ENCODE measurements around the gene GAS6. TPM values are rescaled to one million over a fixed set of nuclear protein-coding genes. Genes with fewer than 3 reads are reported as not detected.
"Not testable (repeated sequence)": the region's sequence is repeated elsewhere in the genome, so short reads cannot be mapped to it uniquely, and the experiment has no call there.

The GAS6 gene
- total and polyA plus RNA-seq, 9 of the 15 experiments (the other 6 are each of a cell fraction or from before 2014, with no cell fraction given), result 0.14 to 9.7 (median 4.7) TPM; not detected in 1

- no peak for TF ChIP-seq PYGO2 (tag; IDR thresholded peaks at IDR 0.05)
- TF ChIP-seq MED1 (CRISPR knock-in tag; IDR thresholded peaks at IDR 0.05; ENCODE audit: borderline replicate concordance), result no peak
- TF ChIP-seq, protein P1, sequence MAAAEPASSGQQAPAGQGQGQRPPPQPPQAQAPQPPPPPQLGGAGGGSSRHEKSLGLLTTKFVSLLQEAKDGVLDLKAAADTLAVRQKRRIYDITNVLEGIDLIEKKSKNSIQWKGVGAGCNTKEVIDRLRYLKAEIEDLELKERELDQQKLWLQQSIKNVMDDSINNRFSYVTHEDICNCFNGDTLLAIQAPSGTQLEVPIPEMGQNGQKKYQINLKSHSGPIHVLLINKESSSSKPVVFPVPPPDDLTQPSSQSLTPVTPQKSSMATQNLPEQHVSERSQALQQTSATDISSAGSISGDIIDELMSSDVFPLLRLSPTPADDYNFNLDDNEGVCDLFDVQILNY (CRISPR knock-in tag; IDR thresholded peaks at IDR 0.05), result no peak
- no peak for TF ChIP-seq YY1 (IDR thresholded peaks at IDR 0.05; ENCODE audit: borderline replicate concordance in 1 of 3, control insufficient read depth in 1 of 3, extremely low read depth in 1 of 3, insufficient read depth in 3 of 3, insufficient read length in 1 of 3, insufficient replicate concordance in 2 of 3, low read depth in 1 of 3, low read length in 2 of 3)
- no peak for TF ChIP-seq ETV5 (CRISPR knock-in tag; IDR thresholded peaks at IDR 0.05; ENCODE audit: low read depth)
- TF ChIP-seq HINFP (tag; conservative IDR thresholded peaks at IDR 0.05; ENCODE audit: low read depth), result no peak
Measured at GRCh38 chr13:113869263-113869662, 5.4 kb upstream of the GAS6 start (continued).

DNA sequence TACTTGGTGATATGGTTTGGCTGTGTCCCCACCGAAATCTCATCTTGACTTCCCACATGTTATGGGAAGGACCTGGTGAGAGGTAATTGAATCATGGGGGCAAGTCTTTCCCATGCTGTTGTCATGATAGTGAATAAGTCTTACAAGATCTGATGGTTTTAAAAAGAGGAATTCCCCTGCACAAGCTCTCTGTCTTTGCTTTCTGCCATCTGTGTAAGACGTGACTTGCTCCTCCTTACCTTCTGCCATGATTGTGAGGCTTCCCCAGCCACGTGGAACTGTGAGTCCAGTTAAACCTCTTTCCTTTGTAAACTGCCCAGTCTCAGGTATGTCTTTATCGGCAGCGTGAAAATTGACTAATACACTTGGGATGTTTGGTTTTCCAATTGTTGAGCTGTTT lies 4.0 kb upstream of the GAS6 start:
- DNase-seq (ENCODE audit: extremely low read depth in 1 of 4, low spot score in 3 of 4); H2AFZ ChIP-seq (ENCODE audit: low read depth, low read length); H3K9me3 ChIP-seq (replicated peaks; ENCODE audit: control insufficient read depth, insufficient read depth, low read depth, low read length); ATAC-seq; H3K9ac ChIP-seq (ENCODE audit: insufficient read depth in 1 of 2, low read depth in 2 of 2, low read length in 2 of 2); H3K9me1 ChIP-seq (ENCODE audit: control insufficient read depth, insufficient read depth, low read length); FAIRE-seq; CTCF ChIA-PET (ENCODE audit: low intra/inter-chr PET ratio); BruUV-seq (replicated peaks); H3K27ac ChIP-seq (ENCODE audit: extremely low read depth, low read depth, low read length); H3K36me3 ChIP-seq (ENCODE audit: control insufficient read depth, insufficient read depth, low read length); in situ Hi-C loops (cut with MboI); H4K20me1 ChIP-seq (replicated peaks; ENCODE audit: control insufficient read depth, insufficient read depth, low read length); H3K4me2 ChIP-seq (ENCODE audit: insufficient read depth, low read length); POLR2A ChIA-PET; intact Hi-C loops (cut with micrococcal nuclease); H3K79me2 ChIP-seq (ENCODE audit: control insufficient read depth, insufficient read depth, low read length); H3K27me3 ChIP-seq (ENCODE audit: control insufficient read depth in 2 of 2, insufficient read depth in 2 of 2, low read length in 2 of 2); H3K4me3 ChIP-seq: not testable (repeated sequence)
- 13% methylated on average over 5 of the region's 5 CpGs for WGBS (ENCODE audit: insufficient coverage, low coverage, missing lambda C conversion rate)
- peaks cover 0 to 18% of the 10 kb centered on the region in 2 experiments; a peak in 2 of 5 replicates for H3K4me1 ChIP-seq (replicated peaks in 1 of 2; ENCODE audit: control insufficient read depth in 2 of 2, insufficient read depth in 2 of 2, low read length in 2 of 2)
- TF ChIP-seq ZFP36 (IDR thresholded peaks at IDR 0.05; ENCODE audit: low read depth, low read length, partially characterized antibody) (peak; percentile 25), ZNF431 (CRISPR knock-in tag; IDR thresholded peaks at IDR 0.05) (peak; percentile 99)

Measured in K562 (cell line).